HG02798 (cell line): ENCODE data around the gene GIMAP7.
"Not testable (repeated sequence)": the region's sequence is repeated elsewhere in the genome, so short reads cannot be mapped to it uniquely, and the experiment has no call there.

ENCODE experiments used
- ATAC-seq: cut with Tn5 transposase; IDR thresholded peaks from one replicate; pipeline ENCODE4 v1.9.1; 2021; ENCODE audit warnings: mild to moderate bottlenecking; ENCODE audit not compliant: unreplicated experiment, poor library complexity

GIMAP7 gene

GRCh38 chr7:150514748-150515222 is at the start of gene GIMAP7:
Gene GIMAP7, plus strand, starts transcription at chr7:150514872. Its CDS starts 5,103 bp downstream, at chr7:150519975.
- ATAC-seq: peak; percentile 57

GRCh38 chr7:150464962-150465361 is 49.7 kb upstream of the GIMAP7 start:
- ATAC-seq: no peak

GRCh38 chr7:150465414-150465813 is 49.3 kb upstream of the GIMAP7 start:
- ATAC-seq: no peak

- no peak for ATAC-seq
Measured at GRCh38 chr7:150466477-150466876, 48.2 kb upstream of the GIMAP7 start.

- no peak for ATAC-seq
Measured at GRCh38 chr7:150468241-150468640, 46.4 kb upstream of the GIMAP7 start.

GRCh38 chr7:150471886-150472285 is 42.8 kb upstream of the GIMAP7 start:
- no peak for ATAC-seq

GRCh38 chr7:150473902-150474301 is 40.8 kb upstream of the GIMAP7 start:
- no peak for ATAC-seq

- ATAC-seq: no peak
Measured at GRCh38 chr7:150476285-150476684, 38.4 kb upstream of the GIMAP7 start.

- no peak for ATAC-seq
Measured at GRCh38 chr7:150476819-150477631, 37.6 kb upstream of the GIMAP7 start.

GRCh38 chr7:150479023-150479716 is 35.5 kb upstream of the GIMAP7 start:
- no peak for ATAC-seq

- ATAC-seq: no peak
Measured at GRCh38 chr7:150481186-150481920, 33.3 kb upstream of the GIMAP7 start.

GRCh38 chr7:150481922-150482321 is 32.8 kb upstream of the GIMAP7 start:
- no peak for ATAC-seq

- not testable (repeated sequence) for ATAC-seq
Measured at GRCh38 chr7:150483514-150483913, 31.2 kb upstream of the GIMAP7 start.

GRCh38 chr7:150484071-150484470 is 30.6 kb upstream of the GIMAP7 start:
- not testable (repeated sequence) for ATAC-seq

GRCh38 chr7:150487625-150488024 is 27.0 kb upstream of the GIMAP7 start:
- ATAC-seq: no peak

GRCh38 chr7:150489782-150490181 is 24.9 kb upstream of the GIMAP7 start:
- ATAC-seq: no peak

- not testable (repeated sequence) for ATAC-seq
Measured at GRCh38 chr7:150493442-150493841, 21.2 kb upstream of the GIMAP7 start.

- ATAC-seq: no peak
Measured at GRCh38 chr7:150502519-150502918, 12.2 kb upstream of the GIMAP7 start.

- no peak for ATAC-seq
Measured at GRCh38 chr7:150503155-150503554, 11.5 kb upstream of the GIMAP7 start.

- ATAC-seq: no peak
Measured at GRCh38 chr7:150503581-150503980, 11.1 kb upstream of the GIMAP7 start.
